Epithelial cell of proximal tubule (primary cell): ENCODE measurements around the gene PLCG1. TPM values are rescaled to one million over a fixed set of nuclear protein-coding genes. Genes with fewer than 3 reads are reported as not detected.

ENCODE experiments used
- DNase-seq: peaks from one replicate; pipeline ENCODE4 v3.0.0-alpha.2; 2011; ENCODE audit warnings: low read depth
- H3K4me3 ChIP-seq: 2 replicates; pipeline ENCODE4 v1.5.1; 2011; ENCODE audit warnings: low read depth, mild to moderate bottlenecking, low read length
- total RNA-seq: library from RNA; depleted of rRNA; stranded (reverse); fragments of >200 nt; gene quantifications from 2 replicates; pipeline ENCODE4 v1.2.3, GENCODE V29; 2015
- TF ChIP-seq, protein P1 (sequence below): conservative IDR thresholded peaks from 2 replicates; pipeline ENCODE4 v1.5.1; 2012; ENCODE audit warnings: low read depth, mild to moderate bottlenecking, low read length

The PLCG1 gene
- total RNA-seq, 1 donor from 2014 or later = 87.5 TPM

DNA sequence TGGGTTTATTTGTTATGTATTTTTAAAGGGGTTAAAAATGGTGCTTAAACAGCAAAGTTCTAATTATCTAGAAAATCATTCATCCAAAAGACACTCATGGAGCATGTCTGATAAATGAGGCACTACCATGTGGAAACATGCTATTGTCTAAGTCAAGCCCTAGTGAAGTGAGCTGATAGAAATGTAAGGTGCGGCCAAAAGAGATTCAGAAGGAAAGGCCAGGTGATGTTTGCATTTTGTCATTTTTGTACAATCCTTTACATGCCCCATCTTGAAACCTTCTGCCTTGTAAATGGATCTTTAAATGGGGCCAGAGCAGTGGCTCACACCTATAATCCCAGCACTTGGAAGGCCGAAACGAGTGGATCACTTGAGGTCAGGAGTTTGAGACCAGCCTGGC lies 77.3 kb downstream of the PLCG1 start:
- DNase-seq = no peak
- H3K4me3 ChIP-seq = no peak overlapping the region
- TF ChIP-seq, protein P1, sequence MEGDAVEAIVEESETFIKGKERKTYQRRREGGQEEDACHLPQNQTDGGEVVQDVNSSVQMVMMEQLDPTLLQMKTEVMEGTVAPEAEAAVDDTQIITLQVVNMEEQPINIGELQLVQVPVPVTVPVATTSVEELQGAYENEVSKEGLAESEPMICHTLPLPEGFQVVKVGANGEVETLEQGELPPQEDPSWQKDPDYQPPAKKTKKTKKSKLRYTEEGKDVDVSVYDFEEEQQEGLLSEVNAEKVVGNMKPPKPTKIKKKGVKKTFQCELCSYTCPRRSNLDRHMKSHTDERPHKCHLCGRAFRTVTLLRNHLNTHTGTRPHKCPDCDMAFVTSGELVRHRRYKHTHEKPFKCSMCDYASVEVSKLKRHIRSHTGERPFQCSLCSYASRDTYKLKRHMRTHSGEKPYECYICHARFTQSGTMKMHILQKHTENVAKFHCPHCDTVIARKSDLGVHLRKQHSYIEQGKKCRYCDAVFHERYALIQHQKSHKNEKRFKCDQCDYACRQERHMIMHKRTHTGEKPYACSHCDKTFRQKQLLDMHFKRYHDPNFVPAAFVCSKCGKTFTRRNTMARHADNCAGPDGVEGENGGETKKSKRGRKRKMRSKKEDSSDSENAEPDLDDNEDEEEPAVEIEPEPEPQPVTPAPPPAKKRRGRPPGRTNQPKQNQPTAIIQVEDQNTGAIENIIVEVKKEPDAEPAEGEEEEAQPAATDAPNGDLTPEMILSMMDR = no peak

DNA sequence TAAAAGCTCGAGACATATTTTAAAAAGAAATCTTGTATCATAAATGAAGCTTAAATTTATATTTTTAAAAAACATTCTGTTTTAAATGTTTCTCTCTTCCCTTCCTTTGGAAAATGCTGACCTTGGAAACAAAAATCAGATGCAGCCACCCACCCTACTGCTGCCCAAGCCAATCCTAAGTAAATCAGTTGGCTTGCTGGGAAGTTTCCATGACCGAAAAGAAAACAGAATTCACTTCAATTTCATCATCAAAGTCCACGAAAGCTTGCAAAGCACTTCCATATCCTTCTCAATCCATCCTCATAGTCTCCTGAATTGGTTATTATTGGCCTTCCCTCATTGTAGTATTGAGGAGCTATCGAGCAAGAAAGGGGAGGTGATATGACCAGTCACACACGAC lies 80.1 kb downstream of the PLCG1 start:
- H3K4me3 ChIP-seq = no peak overlapping the region
- TF ChIP-seq, protein P1 = no peak
- DNase-seq = no peak

DNA sequence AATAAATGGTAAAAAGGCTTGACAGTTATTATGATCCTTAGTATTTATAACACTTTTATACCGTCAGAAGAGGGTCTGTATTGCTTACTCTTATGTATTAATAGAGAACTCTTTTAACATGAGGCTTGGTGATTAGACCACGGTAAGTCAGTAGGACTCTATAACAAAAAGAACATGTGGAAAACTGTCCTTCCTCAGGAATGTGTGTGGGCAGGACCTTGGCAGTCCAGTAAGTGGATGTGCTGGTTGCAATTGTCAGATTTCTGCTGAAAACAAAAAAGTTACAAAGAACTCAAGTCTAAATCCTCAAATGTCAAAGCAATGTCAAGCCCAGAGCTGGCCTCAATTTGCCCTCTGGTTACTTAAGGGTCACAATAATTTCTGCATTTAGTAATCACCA lies 81.1 kb downstream of the PLCG1 start:
- no peak overlapping the region for H3K4me3 ChIP-seq
- TF ChIP-seq, protein P1 = no peak
- no peak for DNase-seq

DNA sequence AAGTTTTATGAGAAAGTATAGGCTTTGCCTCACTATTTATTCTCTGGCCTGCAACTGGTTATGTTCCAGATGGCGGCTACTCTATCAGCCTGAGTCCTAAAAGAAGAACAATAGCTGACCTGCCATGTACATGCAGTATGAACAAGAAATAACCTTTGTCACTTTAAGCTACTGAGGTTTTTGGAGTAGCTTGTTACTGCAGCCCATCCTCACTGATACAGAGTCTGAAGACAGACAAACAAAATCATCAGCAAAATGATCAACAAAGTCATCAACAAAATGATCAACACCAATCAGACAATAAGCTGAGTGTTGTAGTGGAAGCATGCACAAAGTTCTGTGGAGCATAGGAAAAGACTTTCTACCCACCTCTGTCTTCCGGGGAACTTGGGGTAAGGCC lies 82.5 kb downstream of the PLCG1 start:
- TF ChIP-seq, protein P1 = no peak
- H3K4me3 ChIP-seq = no peak overlapping the region
- no peak for DNase-seq

DNA sequence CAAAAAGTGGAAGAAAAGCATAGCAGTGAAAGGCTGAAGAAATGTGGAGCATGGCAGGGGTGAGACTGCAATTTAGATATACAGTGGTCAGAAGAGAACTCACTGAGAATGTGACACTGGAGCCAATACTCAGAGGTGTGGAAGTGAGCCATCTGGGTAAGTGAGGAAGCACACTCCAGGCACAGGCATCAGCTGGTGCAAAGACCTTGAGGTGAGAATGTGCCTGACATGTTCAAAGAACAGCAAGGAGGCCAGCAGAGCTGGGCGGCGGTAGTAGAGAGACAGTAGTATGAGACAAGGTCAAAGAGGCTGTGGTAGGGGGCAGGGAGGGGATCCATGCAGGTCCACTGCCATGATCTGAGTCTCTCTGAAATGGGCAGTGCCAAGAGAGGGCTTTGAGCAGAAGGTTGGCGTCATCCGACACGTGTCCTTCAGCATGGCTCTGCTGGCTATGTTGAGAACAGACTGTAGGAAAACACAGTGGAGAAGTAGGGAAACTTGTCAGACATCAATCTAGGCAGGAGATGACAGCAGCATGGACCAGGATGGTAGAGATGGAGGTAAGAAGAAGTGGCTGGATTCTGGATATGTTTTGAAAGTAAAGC lies 84.4 kb downstream of the PLCG1 start:
- no peak overlapping the region for H3K4me3 ChIP-seq
- TF ChIP-seq, protein P1 = no peak
- DNase-seq = no peak

DNA sequence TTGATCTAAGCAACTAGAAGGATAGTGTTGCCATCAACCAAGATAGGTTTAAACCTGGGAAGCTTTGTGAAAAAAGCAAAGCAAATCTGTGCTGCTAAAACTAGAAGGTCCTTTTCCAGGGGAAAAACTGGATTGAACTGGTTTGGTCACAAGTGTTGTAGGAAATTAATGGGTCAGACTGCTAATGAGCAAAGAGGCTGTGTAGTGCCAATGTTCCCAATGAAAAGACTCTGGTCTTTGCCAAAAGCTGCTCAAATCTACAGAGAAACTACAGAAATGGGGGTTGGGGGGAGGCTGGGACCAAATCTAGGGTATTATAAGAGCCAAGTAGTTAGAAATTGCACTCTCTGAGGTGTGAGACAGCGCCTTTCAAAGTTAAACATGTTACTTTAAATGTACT lies 85.0 kb downstream of the PLCG1 start:
- no peak for DNase-seq
- H3K4me3 ChIP-seq = no peak overlapping the region
- TF ChIP-seq, protein P1 = no peak

DNA sequence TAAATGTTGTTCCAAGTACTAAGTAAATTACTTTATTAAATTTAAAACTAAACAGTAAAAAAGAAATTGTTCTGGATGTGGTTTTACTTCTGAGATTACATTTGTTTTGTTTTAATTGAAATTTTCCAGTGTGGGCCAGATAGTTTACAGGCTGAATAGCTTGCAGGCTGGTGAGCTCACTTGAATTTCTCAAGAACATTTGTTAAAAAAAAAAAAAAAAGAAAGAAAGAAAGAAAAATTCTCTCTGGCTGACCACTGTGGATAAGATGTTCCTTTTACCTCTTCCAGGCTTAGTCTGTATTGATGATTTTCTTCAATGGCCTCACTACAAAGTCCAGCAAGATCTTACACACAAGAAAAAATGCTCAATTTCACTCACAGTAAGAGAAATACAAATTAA lies 85.4 kb downstream of the PLCG1 start:
- TF ChIP-seq, protein P1 = no peak
- no peak overlapping the region for H3K4me3 ChIP-seq
- no peak for DNase-seq
